SK-N-SH (cell line): Measurements from ENCODE around the gene DDX24. TPM values are rescaled to one million over a fixed set of nuclear protein-coding genes. Genes with fewer than 3 reads are reported as not detected.
A peak's percentile ranks its signal among the peaks of the same experiment; 100 is the strongest.

Source experiments
- CTCF ChIA-PET: fragments of 300-600, 350-600 bp; formaldehyde crosslinking; extraction: SDS; loops from one replicate; lab custom pipeline; 2021; lab: Yijun Ruan, JAX
- POLR2A ChIA-PET: fragments of 350-600 bp; sonication (Branson Sonifier 250); formaldehyde crosslinking; extraction: SDS; loops from one replicate; lab custom pipeline; 2020; ENCODE audit warnings: antibody characterized with exemption, inconsistent platforms; lab: Yijun Ruan, JAX
- DNase-seq: peaks from one replicate; pipeline ENCODE4 v3.0.0; 2012
- H2AFZ ChIP-seq: fragments of 200-600 bp; sonication (generic); 2 replicates; pipeline ENCODE4 v1.8.1; 2016; ENCODE audit warnings: antibody characterized with exemption, mild to moderate bottlenecking, low read depth
- H3F3A ChIP-seq: fragments of 200-600 bp; sonication (generic); replicated peaks from 2 replicates; pipeline ENCODE3; 2016; ENCODE audit warnings: antibody characterized with exemption, mild to moderate bottlenecking; ENCODE audit not compliant: insufficient read depth
- H3K27ac ChIP-seq, 2 experiments: fragments of 200-500 bp in 1 of 2; fragments of 200-600 bp in 1 of 2; sonication (Bioruptor generic) in 1 of 2; sonication (generic), shearing (Covaris generic) in 1 of 2; 2 replicates each; pipeline versions ENCODE4 v1.5.1 to v1.6.1; 2014 to 2016; ENCODE audit warnings: low read depth in 2 of 2, inconsistent platforms in 1 of 2, low read length in 1 of 2, mild to moderate bottlenecking in 1 of 2, mixed read lengths in 1 of 2
- H3K27me3 ChIP-seq: fragments of 200-600 bp; sonication (generic), shearing (Covaris generic); 2 replicates; pipeline ENCODE4 v1.6.1; 2016; ENCODE audit warnings: mixed run types; ENCODE audit not compliant: insufficient read depth
- H3K36me3 ChIP-seq, 2 experiments: fragments of 200-500 bp in 1 of 2; fragments of 200-600 bp in 1 of 2; sonication (Bioruptor generic) in 1 of 2; sonication (generic) in 1 of 2; replicated peaks in 1 of 2; 2 replicates each; pipeline versions ENCODE3 to v1.5.1; 2014 to 2016; ENCODE audit warnings: low read length in 1 of 2, mild to moderate bottlenecking in 1 of 2; ENCODE audit not compliant: insufficient read depth in 2 of 2, control insufficient read depth in 1 of 2
- H3K4me1 ChIP-seq, 2 experiments: fragments of 200-500 bp in 1 of 2; fragments of 200-600 bp in 1 of 2; sonication (Bioruptor generic) in 1 of 2; sonication (generic), shearing (Covaris generic) in 1 of 2; 2 replicates each; pipeline versions ENCODE4 v1.5.1 to v1.6.1; 2014 to 2016; ENCODE audit warnings: low read depth in 1 of 2, low read length in 1 of 2, mixed run types in 1 of 2; ENCODE audit not compliant: insufficient read depth in 2 of 2, control insufficient read depth in 1 of 2
- H3K4me2 ChIP-seq: fragments of 200-600 bp; sonication (generic), shearing (Covaris generic); 2 replicates; pipeline ENCODE4 v1.6.1; 2017; ENCODE audit warnings: mixed run types
- H3K4me3 ChIP-seq, 2 experiments: fragments of 200-500 bp in 1 of 2; fragments of 200-600 bp in 1 of 2; sonication (Bioruptor generic) in 1 of 2; sonication (generic), shearing (Covaris generic) in 1 of 2; 2 replicates each; pipeline versions ENCODE4 v1.5.1 to v1.8.1; 2014 to 2016; ENCODE audit warnings: low read depth in 2 of 2, inconsistent platforms in 1 of 2, low read length in 1 of 2, mild to moderate bottlenecking in 1 of 2, mixed read lengths in 1 of 2, moderate library complexity in 1 of 2
- H3K79me2 ChIP-seq: fragments of 200-600 bp; sonication (generic); 2 replicates; pipeline ENCODE4 v1.8.1; 2017; ENCODE audit warnings: mild to moderate bottlenecking; ENCODE audit not compliant: insufficient read depth
- H3K9ac ChIP-seq: fragments of 200-600 bp; sonication (generic); 2 replicates; pipeline ENCODE4 v1.6.1; 2017; ENCODE audit warnings: mixed run types
- H3K9me2 ChIP-seq: fragments of 200-600 bp; sonication (generic); 2 replicates; pipeline ENCODE4 v1.6.1; 2017; ENCODE audit warnings: mixed run types
- H3K9me3 ChIP-seq: fragments of 200-600 bp; sonication (generic); 2 replicates; pipeline ENCODE4 v1.6.1; 2017; ENCODE audit warnings: mixed run types, mild to moderate bottlenecking, moderate library complexity
- H4K20me1 ChIP-seq: fragments of 200-600 bp; sonication (generic); 2 replicates; pipeline ENCODE4 v1.6.1; 2017; ENCODE audit warnings: mild to moderate bottlenecking, mixed run types; ENCODE audit not compliant: insufficient read depth
- ELF1 ChIP-seq: IDR thresholded peaks from 2 replicates; pipeline ENCODE4 v1.4.0; 2012
- EP300 ChIP-seq, 2 experiments: IDR thresholded peaks; 2 replicates each; pipeline versions ENCODE4 v1.4.0 to v1.6.1; 2012; ENCODE audit warnings: borderline replicate concordance in 1 of 2, low read depth in 1 of 2, low read length in 1 of 2
- EZH2phosphoT487 ChIP-seq: fragments of 200-600 bp; sonication (generic); IDR thresholded peaks from 2 replicates; pipeline ENCODE4 v1.6.1; 2017; ENCODE audit warnings: low read depth, mixed run types, mild to moderate bottlenecking, antibody characterized with exemption, moderate library complexity, borderline replicate concordance
- FOXJ3 ChIP-seq: sonication (generic); formaldehyde crosslinking; IDR thresholded peaks from 2 replicates; pipeline ENCODE4 v1.5.1; 2020; ENCODE audit warnings: mild to moderate bottlenecking, missing genetic modification reagents
- FOXM1 ChIP-seq: IDR thresholded peaks from 2 replicates; pipeline ENCODE4 v1.4.0; 2012; ENCODE audit warnings: low read depth, mild to moderate bottlenecking
- GATA2 ChIP-seq: sonication (generic); formaldehyde crosslinking; IDR thresholded peaks from 2 replicates; pipeline ENCODE4 v1.5.0; 2020; ENCODE audit warnings: mild to moderate bottlenecking, missing genetic modification reagents
- JUND ChIP-seq: IDR thresholded peaks from 2 replicates; pipeline ENCODE4 v1.4.0; 2012
- NFIC ChIP-seq: IDR thresholded peaks from 2 replicates; pipeline ENCODE4 v1.4.0; 2012; ENCODE audit warnings: borderline replicate concordance
- NRF1 ChIP-seq: IDR thresholded peaks from 2 replicates; pipeline ENCODE4 v1.6.1; 2012; ENCODE audit warnings: low read depth, mild to moderate bottlenecking, low read length
- RAD21 ChIP-seq: IDR thresholded peaks from 2 replicates; pipeline ENCODE4 v1.6.1; 2012; ENCODE audit warnings: mild to moderate bottlenecking, low read length
- REST ChIP-seq: IDR thresholded peaks from 2 replicates; pipeline ENCODE4 v1.6.1; 2012; ENCODE audit warnings: mild to moderate bottlenecking, low read depth, low read length, moderate library complexity
- SIN3A ChIP-seq: IDR thresholded peaks from 2 replicates; pipeline ENCODE4 v1.6.1; 2012; ENCODE audit warnings: low read depth, mild to moderate bottlenecking, low read length, moderate library complexity, borderline replicate concordance
- SMC3 ChIP-seq: IDR thresholded peaks from 2 replicates; pipeline ENCODE4 v1.6.1; 2012; ENCODE audit warnings: low read depth, low read length, improper control_type of control experiment
- TEAD4 ChIP-seq: IDR thresholded peaks from 2 replicates; pipeline ENCODE4 v1.4.0; 2012; ENCODE audit warnings: mild to moderate bottlenecking, borderline replicate concordance; ENCODE audit not compliant: insufficient read depth
- ZBTB33 ChIP-seq: IDR thresholded peaks from 2 replicates; pipeline ENCODE4 v1.4.0; 2012; ENCODE audit warnings: low read depth, borderline replicate concordance
- WGBS: methylation state at CpG from one replicate; pipeline ENCODE4 v1.1.6; 2017; ENCODE audit warnings: low lambda C conversion rate; 5-methylcytosine and 5-hydroxymethylcytosine counted together
- polyA plus RNA-seq, 3 experiments: library from polyadenylated mRNA; depleted of rRNA; stranded (reverse); fragments of >200 nt; gene quantifications; 2 replicates each; pipeline ENCODE4 v1.2.3, GENCODE V29; 2012
- TF ChIP-seq, protein P1 (sequence below): IDR thresholded peaks from 2 replicates; pipeline ENCODE4; 2012
- TF ChIP-seq, protein P2 (sequence below): fragments of 150-350 bp; IDR thresholded peaks from 2 replicates; pipeline ENCODE4 v1.6.1; 2017; ENCODE audit warnings: antibody characterized with exemption, low read length, low read depth, borderline replicate concordance

The DDX24 gene
- polyA plus RNA-seq, 1 of the 3 experiments (the other 2 are of a cell fraction) = 108 TPM

DNA sequence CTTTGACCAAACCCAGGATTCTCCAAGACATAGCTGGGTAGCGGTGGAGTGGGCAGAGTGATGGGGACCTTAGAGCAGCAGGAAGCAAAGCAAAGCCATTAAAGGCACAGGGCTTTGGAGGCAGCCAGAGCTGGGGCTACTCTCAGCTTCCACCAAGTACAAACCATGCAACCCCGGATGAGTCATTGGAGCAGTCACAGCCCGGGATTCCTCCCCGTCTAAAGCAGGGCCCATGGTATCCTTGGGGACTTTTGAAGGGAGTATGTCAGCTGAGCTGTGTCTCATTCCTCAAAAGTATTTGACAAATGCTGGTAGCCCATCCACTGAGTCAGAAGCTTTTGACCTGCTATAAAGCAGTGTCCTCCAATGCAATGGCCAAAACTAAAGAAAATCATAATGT lies 19.8 kb upstream of the DDX24 start (continued):
- TF ChIP-seq EZH2phosphoT487 = no peak
- no peak for TF ChIP-seq ELF1
- TF ChIP-seq NFIC = no peak
- no peak for TF ChIP-seq SMC3
- no peak for TF ChIP-seq GATA2 (CRISPR knock-in tag)
- TF ChIP-seq, protein P1, sequence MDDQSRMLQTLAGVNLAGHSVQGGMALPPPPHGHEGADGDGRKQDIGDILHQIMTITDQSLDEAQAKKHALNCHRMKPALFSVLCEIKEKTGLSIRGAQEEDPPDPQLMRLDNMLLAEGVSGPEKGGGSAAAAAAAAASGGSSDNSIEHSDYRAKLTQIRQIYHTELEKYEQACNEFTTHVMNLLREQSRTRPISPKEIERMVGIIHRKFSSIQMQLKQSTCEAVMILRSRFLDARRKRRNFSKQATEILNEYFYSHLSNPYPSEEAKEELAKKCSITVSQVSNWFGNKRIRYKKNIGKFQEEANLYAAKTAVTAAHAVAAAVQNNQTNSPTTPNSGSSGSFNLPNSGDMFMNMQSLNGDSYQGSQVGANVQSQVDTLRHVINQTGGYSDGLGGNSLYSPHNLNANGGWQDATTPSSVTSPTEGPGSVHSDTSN = peak; percentile 35; the same call in 1 of the 2 replicates
- TF ChIP-seq NRF1 = no peak
- TF ChIP-seq EP300 (IDR thresholded peaks at IDR 0.05; ENCODE audit: borderline replicate concordance in 1 of 2, low read depth in 1 of 2, low read length in 1 of 2) = no peak
- TF ChIP-seq, all 33 proteins: peak for 4

GRCh38 chr14:94099006-94099405 lies 18.0 kb upstream of the DDX24 start:
- no peaks in the 10 kb centered on the region for H3K9me2 ChIP-seq
- DNase-seq = no peak

More at GRCh38 chr14:94099006-94099405, 18.0 kb upstream of the DDX24 start:
- Histone ChIP-seq H3K9me3 (no peaks in the 10 kb centered on the region), H3K79me2 (no peaks in the 10 kb centered on the region), H3K9ac (no peak overlapping the region), H4K20me1 (no peaks in the 10 kb centered on the region), H3K27ac (no peak overlapping the region), H3K27me3 (no peaks in the 10 kb centered on the region), H3K4me1 (peaks cover 0 to 11% of the 10 kb centered on the region in 2 experiments; a peak in 2 of 4 replicates), H3K36me3 (no peaks in the 10 kb centered on the region), H3K4me2 (no peak overlapping the region), H2AFZ (no peak overlapping the region), H3F3A (no peaks in the 10 kb centered on the region), H3K4me3 (no peak overlapping the region)
- TF ChIP-seq FOXJ3 (CRISPR knock-in tag) = no peak
- no peak for TF ChIP-seq EZH2phosphoT487
- TF ChIP-seq JUND = no peak
- no peak for TF ChIP-seq SIN3A
- no peak for TF ChIP-seq RAD21
- TF ChIP-seq FOXM1 = no peak
- TF ChIP-seq TEAD4 = no peak
- TF ChIP-seq ZBTB33 = no peak
- no peak for TF ChIP-seq REST
- TF ChIP-seq, protein P2, sequence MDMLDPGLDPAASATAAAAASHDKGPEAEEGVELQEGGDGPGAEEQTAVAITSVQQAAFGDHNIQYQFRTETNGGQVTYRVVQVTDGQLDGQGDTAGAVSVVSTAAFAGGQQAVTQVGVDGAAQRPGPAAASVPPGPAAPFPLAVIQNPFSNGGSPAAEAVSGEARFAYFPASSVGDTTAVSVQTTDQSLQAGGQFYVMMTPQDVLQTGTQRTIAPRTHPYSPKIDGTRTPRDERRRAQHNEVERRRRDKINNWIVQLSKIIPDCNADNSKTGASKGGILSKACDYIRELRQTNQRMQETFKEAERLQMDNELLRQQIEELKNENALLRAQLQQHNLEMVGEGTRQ = no peak
- ChIA-PET CTCF (interaction anchor here (1.0 to 2.2 kb wide), 4 partner anchors 21 to 159 kb away, joined by 3 to 8 read pairs (median 4); no protein-coding TSS in a partner anchor), POLR2A (no interaction called here)
- 92% methylated on average over 6 of the region's 6 CpGs for WGBS
